Central memory CD8-positive, alpha-beta T cell (primary cell): ENCODE results near the gene PPP1R12B.
"Not testable (repeated sequence)": the region's sequence is repeated elsewhere in the genome, so short reads cannot be mapped to it uniquely, and the experiment has no call there.

Experiments
- ATAC-seq: fragments of 150-1000 bp; cut with Tn5 transposase; replicated peaks from 2 replicates; pipeline ENCODE4 v1.10.0; 2022; ENCODE audit warnings: mild to moderate bottlenecking, moderate FRiP score, moderate number of reproducible peaks; ENCODE audit not compliant: poor library complexity, severe bottlenecking; ENCODE audit errors: extremely low read depth
- DNase-seq, 2 donors: peaks; one replicate each; pipeline ENCODE4 v3.0.0; 2021; ENCODE audit warnings: low spot score in 2 of 2
- H3K27ac Mint-ChIP-seq: one replicate; pipeline ENCODE4 v1.8.0; 2022; ENCODE audit warnings: low read depth, mild to moderate bottlenecking, moderate library complexity, mixed read lengths
- H3K27me3 Mint-ChIP-seq: one replicate; pipeline ENCODE4 v1.8.0; 2022; ENCODE audit warnings: mixed read lengths
- H3K36me3 Mint-ChIP-seq: one replicate; pipeline ENCODE4 v1.8.0; 2022; ENCODE audit warnings: mild to moderate bottlenecking, moderate library complexity, mixed read lengths; ENCODE audit not compliant: insufficient read depth
- H3K4me1 Mint-ChIP-seq: one replicate; pipeline ENCODE4 v1.8.0; 2022; ENCODE audit warnings: mixed read lengths
- H3K4me3 Mint-ChIP-seq: one replicate; pipeline ENCODE4 v1.8.0; 2022; ENCODE audit warnings: mild to moderate bottlenecking, moderate library complexity, mixed read lengths
- H3K9me3 Mint-ChIP-seq: one replicate; pipeline ENCODE4 v1.8.0; 2022; ENCODE audit warnings: mixed read lengths

Gene PPP1R12B

GRCh38 chr1:202417762-202418201, 69.3 kb downstream of the PPP1R12B start:
- not testable (repeated sequence) for DNase-seq

DNA sequence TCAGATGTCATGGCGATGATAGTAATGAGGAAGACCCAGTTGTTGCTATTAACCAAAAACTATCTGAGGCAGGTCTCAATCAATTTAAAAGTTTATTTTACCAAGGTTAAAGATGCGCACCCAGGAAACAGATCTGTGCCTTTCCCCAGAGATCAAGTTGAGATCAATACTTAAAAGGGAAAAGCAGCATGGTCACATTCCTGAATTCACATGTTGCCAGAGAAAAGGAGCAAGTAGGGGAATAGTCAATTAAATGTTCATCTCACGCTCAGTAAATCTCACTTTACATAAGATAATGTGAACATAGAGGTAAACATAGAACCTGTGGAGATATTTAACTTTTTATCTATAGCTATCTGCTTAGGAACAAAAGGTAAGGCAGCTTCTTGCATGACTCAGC, 71.2 kb downstream of the PPP1R12B start:
- not testable (repeated sequence) for H3K27me3 Mint-ChIP-seq, H3K27ac Mint-ChIP-seq, H3K4me1 Mint-ChIP-seq, DNase-seq, ATAC-seq, H3K36me3 Mint-ChIP-seq, H3K9me3 Mint-ChIP-seq, H3K4me3 Mint-ChIP-seq

More at GRCh38 chr1:202417762-202418201, 69.3 kb downstream of the PPP1R12B start:
- not testable (repeated sequence) for H3K36me3 Mint-ChIP-seq, H3K9me3 Mint-ChIP-seq, ATAC-seq, H3K4me3 Mint-ChIP-seq, H3K4me1 Mint-ChIP-seq, H3K27ac Mint-ChIP-seq, H3K27me3 Mint-ChIP-seq

DNA sequence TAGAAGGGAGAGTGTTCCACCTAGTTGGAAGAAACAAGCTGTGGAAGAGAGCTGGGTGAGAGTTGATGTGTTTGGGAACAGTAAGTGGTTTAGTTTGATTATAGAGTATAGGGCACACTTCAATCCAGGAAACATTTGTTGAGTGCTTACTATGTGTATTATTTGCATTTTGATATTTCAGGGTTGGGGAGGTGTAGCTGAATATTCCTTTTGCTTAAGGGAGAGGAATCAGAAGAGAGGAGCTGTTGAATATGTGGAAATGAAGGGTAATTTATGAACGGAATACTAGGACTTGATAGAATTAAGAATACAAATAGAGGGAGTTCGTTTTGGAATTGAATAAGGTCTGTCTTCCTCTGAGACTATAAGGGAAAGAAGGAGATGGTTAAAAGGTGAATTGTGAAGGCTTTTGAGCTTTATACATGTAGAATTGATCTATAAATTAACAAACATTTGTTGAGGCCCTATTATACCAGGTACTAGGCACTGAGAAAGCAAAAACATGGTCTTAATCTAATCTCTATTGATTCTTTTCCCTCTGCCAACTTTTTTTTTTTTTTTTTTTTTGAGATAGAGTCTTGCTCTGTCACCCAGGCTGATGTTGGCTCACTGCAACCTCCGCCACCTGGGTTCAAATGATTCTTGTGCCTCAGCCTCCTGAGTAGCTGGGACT, 72.1 kb downstream of the PPP1R12B start:
- not testable (repeated sequence) for H3K36me3 Mint-ChIP-seq, H3K4me1 Mint-ChIP-seq, H3K27ac Mint-ChIP-seq, H3K27me3 Mint-ChIP-seq, H3K9me3 Mint-ChIP-seq, ATAC-seq, DNase-seq, H3K4me3 Mint-ChIP-seq

DNA sequence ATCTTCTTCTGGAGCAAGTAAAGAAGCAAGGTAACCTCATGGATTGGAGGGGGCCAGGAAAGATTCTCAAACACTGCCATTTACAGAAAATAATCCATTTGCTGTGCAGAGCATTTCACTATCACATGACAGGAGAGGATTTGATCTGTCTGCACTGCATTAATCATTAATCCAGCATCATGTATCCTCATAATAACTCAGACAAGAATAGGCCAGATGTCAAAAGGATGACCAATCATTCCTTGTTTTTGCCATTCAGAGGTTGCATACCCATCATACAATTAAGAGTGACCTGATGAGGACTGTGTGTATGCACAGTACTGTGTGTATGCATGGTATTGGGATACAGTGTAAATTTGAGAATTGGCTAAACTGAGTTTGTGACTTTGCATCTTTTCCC, 74.2 kb downstream of the PPP1R12B start:
- H3K4me1 Mint-ChIP-seq, DNase-seq, ATAC-seq, H3K36me3 Mint-ChIP-seq, H3K9me3 Mint-ChIP-seq, H3K27ac Mint-ChIP-seq, H3K4me3 Mint-ChIP-seq, H3K27me3 Mint-ChIP-seq: not testable (repeated sequence)

GRCh38 chr1:202424260-202424659, 75.8 kb downstream of the PPP1R12B start:
- H3K27me3 Mint-ChIP-seq, H3K4me3 Mint-ChIP-seq, ATAC-seq, H3K9me3 Mint-ChIP-seq, DNase-seq, H3K4me1 Mint-ChIP-seq, H3K27ac Mint-ChIP-seq, H3K36me3 Mint-ChIP-seq: not testable (repeated sequence)

DNA sequence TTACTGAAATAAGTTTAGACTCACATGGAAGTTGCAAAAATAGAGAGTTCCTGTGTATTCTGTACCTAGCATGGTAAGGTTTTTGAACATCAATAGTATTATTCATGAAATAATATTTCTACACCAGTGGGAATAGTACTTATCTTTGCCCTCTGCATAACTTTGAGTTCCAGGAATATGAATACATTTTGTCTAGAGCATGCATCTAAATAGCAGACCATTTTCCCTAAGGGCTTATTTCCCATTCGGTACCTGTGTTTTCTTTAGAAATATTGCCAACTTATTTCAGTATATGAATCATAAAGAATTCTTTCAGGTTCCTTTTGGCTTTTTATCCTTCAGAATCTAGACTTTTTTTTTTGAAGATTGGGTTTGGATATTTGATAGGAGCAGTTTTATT, 81.6 kb downstream of the PPP1R12B start:
- not testable (repeated sequence) for DNase-seq, H3K27ac Mint-ChIP-seq, H3K27me3 Mint-ChIP-seq, H3K4me1 Mint-ChIP-seq, H3K4me3 Mint-ChIP-seq, H3K9me3 Mint-ChIP-seq, ATAC-seq
- peaks cover 25% of the 10 kb centered on the region for H3K36me3 Mint-ChIP-seq

- H3K27ac Mint-ChIP-seq, ATAC-seq, H3K4me3 Mint-ChIP-seq, H3K9me3 Mint-ChIP-seq, H3K27me3 Mint-ChIP-seq, H3K4me1 Mint-ChIP-seq, DNase-seq: not testable (repeated sequence)
- peaks cover 31% of the 10 kb centered on the region for H3K36me3 Mint-ChIP-seq
Measured at GRCh38 chr1:202432338-202432737, 83.8 kb downstream of the PPP1R12B start.

- peaks cover 37% of the 10 kb centered on the region for H3K36me3 Mint-ChIP-seq
- H3K4me3 Mint-ChIP-seq: no peak overlapping the region
- no peak overlapping the region for H3K27ac Mint-ChIP-seq
- H3K9me3 Mint-ChIP-seq: no peaks in the 10 kb centered on the region
- no peaks in the 10 kb centered on the region for H3K27me3 Mint-ChIP-seq
- H3K4me1 Mint-ChIP-seq: no peaks in the 10 kb centered on the region
- ATAC-seq (no peak), DNase-seq (no peak)
Measured at GRCh38 chr1:202433155-202434043, 84.9 kb downstream of the PPP1R12B start.

- ATAC-seq: no peak
- Mint-ChIP-seq H3K27me3 (no peaks in the 10 kb centered on the region), H3K36me3 (peaks cover 39% of the 10 kb centered on the region), H3K9me3 (no peaks in the 10 kb centered on the region), H3K4me1 (no peaks in the 10 kb centered on the region), H3K27ac (no peak overlapping the region), H3K4me3 (no peak overlapping the region)
- DNase-seq: no peak
Measured at GRCh38 chr1:202434059-202434458, 85.6 kb downstream of the PPP1R12B start.

- no peak for DNase-seq
- no peak for ATAC-seq
- Mint-ChIP-seq H3K36me3 (peaks cover 39% of the 10 kb centered on the region), H3K27me3 (no peaks in the 10 kb centered on the region), H3K4me3 (no peak overlapping the region), H3K4me1 (no peaks in the 10 kb centered on the region), H3K27ac (no peak overlapping the region), H3K9me3 (no peaks in the 10 kb centered on the region)
Measured at GRCh38 chr1:202438393-202439174, 90.1 kb downstream of the PPP1R12B start.

GRCh38 chr1:202439308-202439707, 90.8 kb downstream of the PPP1R12B start:
- Mint-ChIP-seq H3K9me3 (no peaks in the 10 kb centered on the region), H3K27me3 (no peaks in the 10 kb centered on the region), H3K27ac (no peak overlapping the region), H3K36me3 (peaks cover 34% of the 10 kb centered on the region), H3K4me3 (no peak overlapping the region), H3K4me1 (no peaks in the 10 kb centered on the region)
- ATAC-seq (no peak), DNase-seq (no peak)

- not testable (repeated sequence) for H3K9me3 Mint-ChIP-seq, H3K27ac Mint-ChIP-seq, DNase-seq, H3K4me1 Mint-ChIP-seq, H3K4me3 Mint-ChIP-seq, ATAC-seq, H3K27me3 Mint-ChIP-seq
- peaks cover 17% of the 10 kb centered on the region for H3K36me3 Mint-ChIP-seq
Measured at GRCh38 chr1:202448140-202448539, 99.6 kb downstream of the PPP1R12B start.
